Ureter (tissue), 1 donor: Measurements from ENCODE around the gene DNM3. TPM values are rescaled to one million over a fixed set of nuclear protein-coding genes. Genes with fewer than 3 reads are reported as not detected.
A peak's percentile ranks its signal among the peaks of the same experiment; 100 is the strongest.

Experiments
- DNase-seq: peaks from one replicate; pipeline ENCODE4 v3.0.0-alpha.2; 2020; ENCODE audit warnings: low spot score
- total RNA-seq: library from RNA; stranded (reverse); gene quantifications from one replicate; pipeline ENCODE4 v1.2.4, GENCODE V29; 2023
- donor health status: DM: yes; HTN: yes; CAD: no.

The DNM3 gene
- total RNA-seq, 1 donor from 2014 or later, result 7.9 TPM

DNA sequence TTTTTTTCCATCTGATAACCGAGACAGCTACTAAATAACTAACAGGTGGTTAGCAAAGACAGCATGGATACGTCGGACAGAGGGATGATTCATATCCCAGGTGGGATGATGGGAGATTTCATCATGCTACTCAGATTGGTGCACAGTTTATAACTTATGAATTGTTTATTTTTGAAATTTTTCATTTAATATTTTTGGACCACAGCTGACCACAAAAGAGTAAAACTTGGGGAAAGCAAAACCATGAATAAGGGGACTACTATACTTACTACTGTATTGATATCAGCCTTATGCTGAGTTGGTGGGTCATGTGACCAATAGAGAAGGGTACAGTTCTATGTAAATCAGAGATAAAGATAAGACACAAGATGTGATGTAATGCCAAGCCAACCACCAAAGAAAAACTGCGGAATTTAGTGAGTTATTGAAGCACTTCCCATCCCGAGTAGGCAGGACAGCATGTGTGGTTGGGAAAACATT is 331.1 kb downstream of the DNM3 start:
- DNase-seq, result no peak

- DNase-seq, result no peak
Observed at GRCh38 chr1:172176206-172176605, 334.9 kb downstream of the DNM3 start.

DNA sequence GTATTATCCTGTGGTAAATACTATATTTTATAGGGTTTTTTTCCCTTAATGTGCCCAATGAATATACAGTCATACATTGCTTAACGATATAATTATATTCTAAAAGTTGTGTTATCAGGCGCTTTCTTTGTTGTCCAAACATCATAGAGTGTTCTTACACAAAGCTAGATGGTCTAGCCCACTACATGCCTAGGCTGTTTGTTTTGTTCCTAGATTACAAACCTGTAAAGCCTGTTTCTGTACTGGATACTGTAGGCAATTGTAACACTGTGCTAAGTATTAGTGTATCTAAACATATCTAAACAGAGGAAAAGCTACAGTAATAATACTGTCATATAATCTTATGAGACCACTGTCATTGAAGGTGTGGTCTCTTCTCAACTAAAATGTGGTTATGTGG is 336.6 kb downstream of the DNM3 start:
- DNase-seq, result no peak

DNA sequence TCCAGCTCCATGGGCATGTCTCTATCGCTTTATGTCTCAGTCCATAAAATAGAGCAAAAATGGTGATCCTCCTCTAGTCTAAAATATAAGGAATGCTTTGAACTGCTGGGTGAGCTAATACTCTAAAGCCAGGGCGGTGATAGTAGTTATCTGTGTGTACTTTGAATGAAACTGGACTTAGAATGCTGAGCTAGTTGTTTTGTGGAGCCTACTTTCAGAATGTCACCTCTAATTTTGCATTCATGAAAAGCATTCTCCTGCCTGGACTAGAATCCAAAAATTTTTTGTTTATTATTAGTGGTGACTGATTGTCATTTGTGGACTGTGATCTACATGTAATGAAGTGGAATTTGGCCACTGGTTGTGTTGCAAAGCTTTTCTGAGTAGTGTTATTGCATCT is 337.6 kb downstream of the DNM3 start:
- no peak for DNase-seq

DNA sequence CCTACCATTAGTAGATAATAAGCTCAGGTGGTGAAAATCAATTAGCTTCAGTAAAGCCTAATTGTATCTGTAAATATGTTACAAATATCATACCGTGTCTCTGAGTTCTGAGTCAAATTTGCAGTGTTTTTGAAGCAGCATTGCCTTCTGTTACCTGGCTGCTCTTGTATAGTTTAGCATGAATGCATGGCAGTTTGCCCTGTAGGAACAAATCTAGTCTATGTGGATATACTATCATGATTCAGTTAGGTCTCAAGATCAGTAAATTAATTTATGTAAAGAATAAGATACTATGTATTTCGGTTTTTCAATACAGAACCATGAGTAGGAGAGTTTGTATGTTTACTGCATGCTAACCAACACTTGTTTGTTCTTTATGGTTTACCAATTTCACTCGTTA is 338.6 kb downstream of the DNM3 start:
- no peak for DNase-seq

DNA sequence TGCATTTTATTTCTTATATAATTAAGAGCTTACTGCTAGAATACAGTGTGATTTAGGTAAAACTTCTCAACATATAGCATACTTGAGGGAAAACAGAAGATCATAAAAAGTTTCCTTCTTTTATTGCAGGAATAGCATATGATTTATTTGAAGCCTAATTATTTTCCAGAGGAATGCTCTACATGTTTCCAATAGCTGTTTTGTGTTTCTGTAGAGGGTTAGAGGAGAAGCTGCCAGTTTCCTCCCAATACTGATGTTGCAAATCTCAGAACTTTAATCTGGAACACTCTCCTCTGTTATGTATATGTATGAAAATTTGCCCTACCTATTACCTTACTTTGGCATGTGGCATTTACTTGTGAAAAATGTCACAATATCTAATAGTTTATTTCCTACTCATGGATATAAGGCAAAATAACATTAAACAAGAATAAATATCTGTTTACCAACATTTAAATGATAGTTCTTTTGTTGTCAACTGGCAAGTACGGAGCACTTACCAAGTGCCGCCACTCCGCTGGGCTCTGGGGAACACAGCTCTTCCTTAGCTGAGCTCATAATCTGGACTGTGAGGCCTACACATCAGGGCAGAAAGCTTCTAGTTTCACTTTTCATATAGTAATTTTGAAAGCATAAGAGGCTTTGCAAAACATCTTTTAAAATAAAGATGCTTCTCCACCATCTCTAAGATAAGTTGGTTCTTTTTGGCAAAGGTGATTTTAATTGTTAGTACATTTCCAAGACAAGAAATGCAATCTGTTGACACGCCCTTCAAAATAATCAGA is 339.4 kb downstream of the DNM3 start:
- DNase-seq, result peak; percentile 49

GRCh38 chr1:172184506-172185191 is 343.4 kb downstream of the DNM3 start:
- DNase-seq, result no peak

DNA sequence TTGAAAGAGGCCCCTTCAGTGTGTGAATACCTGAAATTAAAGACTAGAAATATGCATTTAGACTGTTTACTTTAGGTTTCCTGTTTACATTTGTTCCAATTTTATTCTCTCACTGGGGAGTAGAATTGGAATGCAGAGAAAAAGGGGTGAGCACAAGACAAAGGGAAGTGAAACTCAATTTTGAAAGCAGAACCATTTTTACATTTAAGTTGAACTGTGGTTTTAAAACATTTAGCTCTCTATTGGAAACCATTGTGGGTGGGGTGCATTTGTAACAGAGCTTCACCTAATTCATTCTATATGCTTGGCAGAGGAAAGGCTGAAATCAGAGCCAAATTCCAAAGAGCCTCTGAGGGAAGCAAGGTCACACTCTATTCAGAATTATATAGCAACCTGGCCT is 343.9 kb downstream of the DNM3 start:
- no peak for DNase-seq

DNA sequence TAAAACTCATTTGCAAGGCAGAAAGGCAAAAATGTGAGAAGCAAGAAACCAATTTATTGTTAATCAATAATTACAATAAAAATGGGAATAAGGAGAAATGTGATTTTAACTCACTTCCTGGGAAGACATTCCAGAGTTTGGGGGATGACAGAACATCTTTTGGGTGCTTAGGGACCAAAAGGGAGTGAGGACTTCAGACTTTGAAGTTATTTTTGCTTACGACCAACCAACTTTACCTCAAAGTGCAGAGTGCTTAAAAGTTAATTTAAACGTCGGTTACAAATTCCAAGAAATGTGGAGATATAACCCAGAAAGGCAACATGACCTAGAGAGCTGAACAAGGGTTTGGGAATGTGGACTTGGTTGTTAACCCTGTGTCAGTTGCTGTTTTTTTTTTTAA is 344.7 kb downstream of the DNM3 start:
- no peak for DNase-seq

DNA sequence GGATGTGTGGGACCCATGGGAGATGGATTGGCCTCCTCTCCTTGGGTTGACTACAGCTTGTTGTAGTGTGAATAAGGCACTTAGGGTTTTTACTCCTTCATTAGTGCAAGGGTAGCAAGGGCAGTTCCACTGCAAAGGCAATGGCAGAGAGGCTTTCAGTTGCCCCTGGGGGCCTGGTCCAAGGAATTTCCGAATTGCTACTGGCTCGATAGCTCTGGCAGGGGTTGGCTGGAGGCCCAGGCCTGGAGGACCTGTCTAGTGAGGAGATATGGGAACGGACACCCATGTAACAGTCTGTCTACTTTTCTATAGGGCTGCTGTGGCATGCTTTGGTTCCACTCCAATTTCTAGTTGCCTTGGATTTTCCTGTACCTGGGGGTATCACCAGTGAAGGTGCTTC is 360.3 kb downstream of the DNM3 start:
- no peak for DNase-seq

GRCh38 chr1:172203135-172203823 is 362.0 kb downstream of the DNM3 start:
- no peak for DNase-seq

DNA sequence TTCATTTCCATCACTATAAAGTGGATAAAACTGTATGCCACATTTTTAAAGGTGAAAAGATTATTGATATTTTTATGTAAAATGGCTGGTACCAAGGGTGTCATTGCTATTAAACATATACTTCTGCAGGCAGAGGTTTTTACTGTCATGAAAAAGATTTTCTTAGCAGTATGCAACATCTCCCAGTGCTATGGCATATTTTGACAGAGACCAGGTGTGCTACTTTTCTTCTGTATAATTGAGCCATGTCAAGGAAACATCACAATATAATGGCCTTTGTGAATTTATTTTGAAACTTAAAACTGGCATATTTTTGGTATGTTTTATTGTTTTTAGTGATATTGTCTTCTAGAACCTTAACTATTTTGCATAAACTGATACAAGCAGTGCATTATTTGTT is 362.6 kb downstream of the DNM3 start:
- DNase-seq, result no peak

- no peak for DNase-seq
Observed at GRCh38 chr1:172206256-172206655, 365.0 kb downstream of the DNM3 start.

DNA sequence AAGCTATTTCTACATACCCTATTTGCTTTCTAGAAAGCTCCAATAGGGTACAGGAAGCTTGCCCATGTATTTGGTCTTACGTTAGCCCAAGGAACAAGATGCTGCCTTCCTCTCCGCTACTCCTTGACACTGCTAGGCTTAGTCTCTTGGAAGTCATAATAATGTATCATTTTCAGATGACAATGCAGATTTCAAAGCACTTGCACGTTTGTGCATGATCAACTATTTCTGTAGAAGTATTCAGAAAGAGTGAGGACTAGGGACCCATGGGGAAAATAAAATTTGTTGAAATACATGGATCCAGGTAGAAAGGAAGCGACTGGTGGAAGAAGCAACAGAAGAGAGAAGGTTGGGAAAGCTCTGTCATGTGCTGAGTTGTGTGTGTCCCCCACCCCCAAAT is 367.3 kb downstream of the DNM3 start:
- DNase-seq, result no peak

DNA sequence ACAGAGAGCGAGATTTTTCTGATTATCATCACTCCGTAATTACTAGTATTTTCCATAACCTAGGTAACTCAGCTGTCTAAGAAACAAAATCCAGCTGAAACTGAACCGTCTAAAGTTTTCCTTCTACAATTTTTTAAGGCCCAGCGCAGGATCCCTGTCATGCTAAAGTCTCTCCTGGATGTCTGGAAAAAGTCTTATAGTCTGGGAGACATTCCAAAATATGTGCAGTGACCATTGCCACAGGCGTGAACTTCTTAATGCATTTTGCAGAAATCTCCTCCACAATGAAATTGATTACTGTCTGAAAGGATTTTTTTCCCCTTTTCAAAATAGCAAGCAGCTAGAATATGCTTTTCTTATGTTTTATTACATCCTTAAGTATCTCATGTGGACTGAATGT is 369.9 kb downstream of the DNM3 start:
- DNase-seq, result no peak

- no peak for DNase-seq
Observed at GRCh38 chr1:172212124-172212523, 370.8 kb downstream of the DNM3 start.

GRCh38 chr1:172215006-172215405 is 373.7 kb downstream of the DNM3 start:
- DNase-seq, result no peak

DNA sequence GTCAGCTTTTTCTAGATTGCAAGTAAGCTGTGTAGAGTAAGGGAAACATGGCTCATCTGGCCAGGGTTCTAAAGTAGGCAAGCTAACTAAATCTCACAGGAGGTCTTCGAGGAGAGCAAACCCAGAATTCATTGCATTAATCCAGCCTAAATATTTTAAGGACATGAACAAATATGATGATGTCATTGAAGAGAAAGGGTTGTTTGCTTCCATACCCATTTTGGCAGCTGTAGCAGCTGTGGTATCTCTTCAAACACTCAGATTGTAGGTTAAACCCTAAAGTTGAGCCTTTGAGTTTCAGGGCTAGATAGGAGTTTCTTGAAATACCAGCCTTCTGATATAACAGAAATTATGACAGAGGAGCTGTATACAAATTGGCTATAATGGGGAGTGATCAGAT is 378.7 kb downstream of the DNM3 start:
- DNase-seq, result no peak

- DNase-seq, result no peak
Observed at GRCh38 chr1:172220376-172220775, 379.1 kb downstream of the DNM3 start.

DNA sequence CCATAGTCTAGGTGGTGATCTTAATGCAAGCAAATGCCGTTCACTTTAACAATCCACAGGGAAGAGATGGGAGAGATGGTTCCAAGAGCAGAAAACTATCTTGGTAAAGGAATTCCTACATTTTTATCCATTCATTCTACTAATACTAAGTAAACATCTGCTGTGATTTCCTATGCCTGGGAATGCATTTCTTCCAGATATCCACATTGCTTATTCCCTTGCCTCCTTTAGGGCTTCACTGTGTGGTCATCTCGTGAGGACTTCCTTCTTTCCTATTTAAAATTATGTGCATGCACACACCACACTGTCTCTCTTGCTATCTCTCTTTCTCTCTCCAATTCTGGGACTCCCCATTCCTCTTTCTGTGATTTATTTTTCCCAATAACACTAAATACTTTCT is 380.1 kb downstream of the DNM3 start:
- DNase-seq, result no peak

- no peak for DNase-seq
Observed at GRCh38 chr1:172224871-172225270, 383.6 kb downstream of the DNM3 start.

DNA sequence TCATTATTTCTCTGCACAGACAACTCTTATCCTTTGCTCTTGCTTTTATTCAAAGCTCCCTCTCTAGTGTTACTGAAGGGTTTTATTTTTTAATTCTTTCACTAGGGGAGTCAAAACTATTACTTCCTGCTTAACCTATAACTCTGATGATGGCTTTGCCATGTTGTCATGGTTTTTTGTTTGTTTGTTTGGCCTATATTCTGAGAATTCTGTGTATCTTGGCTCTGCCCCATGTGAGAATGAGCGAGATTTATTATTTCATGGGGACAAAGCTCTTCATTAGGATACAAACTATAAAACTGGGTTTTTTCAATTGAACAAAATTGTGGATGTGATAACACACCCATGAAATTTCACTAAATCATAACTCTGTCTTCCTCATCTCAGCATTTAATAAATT is 388.6 kb downstream of the DNM3 start:
- no peak for DNase-seq

- no peak for DNase-seq
Observed at GRCh38 chr1:172230526-172230925, 389.2 kb downstream of the DNM3 start.
